Muscle layer of duodenum (tissue), 2 donors: ENCODE data around the gene TBCCD1.
"Not testable (repeated sequence)": the region's sequence is repeated elsewhere in the genome, so short reads cannot be mapped to it uniquely, and the experiment has no call there.

Experiments
- H3K27ac ChIP-seq: one replicate; pipeline ENCODE4 v1.7.0; 2013; ENCODE audit warnings: mild to moderate bottlenecking, low read length
- H3K27me3 ChIP-seq: one replicate; pipeline ENCODE4 v1.7.0; 2013; ENCODE audit warnings: low read depth, mild to moderate bottlenecking, control low read depth, low read length
- H3K36me3 ChIP-seq, 2 donors: one replicate each; pipeline ENCODE4 v1.7.0; 2013; ENCODE audit warnings: low read length in 2 of 2, control low read depth in 1 of 2, mild to moderate bottlenecking in 1 of 2; ENCODE audit not compliant: insufficient read depth in 2 of 2, control insufficient read depth in 1 of 2
- H3K4me1 ChIP-seq, 2 donors: one replicate each; pipeline ENCODE4 v1.7.0; 2013; ENCODE audit warnings: low read length in 2 of 2, mild to moderate bottlenecking in 2 of 2, control low read depth in 1 of 2, moderate library complexity in 1 of 2; ENCODE audit not compliant: insufficient read depth in 2 of 2, control insufficient read depth in 1 of 2
- H3K4me3 ChIP-seq, 2 donors: one replicate each; pipeline ENCODE4 v1.7.0; 2013; ENCODE audit warnings: low read length in 2 of 2, low read depth in 1 of 2, mild to moderate bottlenecking in 1 of 2
- H3K9me3 ChIP-seq, 2 donors: one replicate each; pipeline ENCODE4 v1.7.0; 2013; ENCODE audit warnings: low read length in 2 of 2, control low read depth in 1 of 2, mild to moderate bottlenecking in 1 of 2; ENCODE audit not compliant: control insufficient read depth in 1 of 2
- donor health status: healthy.

TBCCD1 gene

GRCh38 chr3:186502138-186502948 lies 64.8 kb downstream of the TBCCD1 start:
- H3K4me3 ChIP-seq: peak overlapping the region in 1 of 2 donors; percentile 2
- no peaks in the 10 kb centered on the region for H3K27me3 ChIP-seq
- H3K4me1 ChIP-seq: no peaks in the 10 kb centered on the region
- no peaks in the 10 kb centered on the region for H3K36me3 ChIP-seq
- no peak overlapping the region for H3K27ac ChIP-seq
- no peaks in the 10 kb centered on the region for H3K9me3 ChIP-seq

DNA sequence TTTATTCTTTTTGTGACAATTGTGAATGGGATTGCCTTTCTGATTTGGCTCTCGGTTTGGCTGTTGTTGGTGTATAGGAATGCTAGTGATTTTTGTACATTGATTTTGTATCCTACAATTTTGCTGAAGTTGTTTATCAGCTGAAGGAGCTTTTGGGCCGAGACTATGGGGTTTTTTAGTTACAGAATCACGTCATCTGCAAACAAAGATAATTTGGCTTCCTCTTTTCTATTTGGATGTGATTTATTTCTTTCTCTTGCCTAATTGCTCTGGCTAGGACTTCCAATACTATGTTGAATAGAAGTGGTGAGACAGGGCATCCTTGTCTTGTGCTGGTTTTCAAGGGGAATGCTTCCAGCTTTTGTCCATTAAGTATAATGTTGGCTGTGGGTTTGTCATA lies 67.2 kb downstream of the TBCCD1 start:
- not testable (repeated sequence) for H3K27ac ChIP-seq, H3K4me3 ChIP-seq, H3K27me3 ChIP-seq, H3K36me3 ChIP-seq, H3K4me1 ChIP-seq, H3K9me3 ChIP-seq

DNA sequence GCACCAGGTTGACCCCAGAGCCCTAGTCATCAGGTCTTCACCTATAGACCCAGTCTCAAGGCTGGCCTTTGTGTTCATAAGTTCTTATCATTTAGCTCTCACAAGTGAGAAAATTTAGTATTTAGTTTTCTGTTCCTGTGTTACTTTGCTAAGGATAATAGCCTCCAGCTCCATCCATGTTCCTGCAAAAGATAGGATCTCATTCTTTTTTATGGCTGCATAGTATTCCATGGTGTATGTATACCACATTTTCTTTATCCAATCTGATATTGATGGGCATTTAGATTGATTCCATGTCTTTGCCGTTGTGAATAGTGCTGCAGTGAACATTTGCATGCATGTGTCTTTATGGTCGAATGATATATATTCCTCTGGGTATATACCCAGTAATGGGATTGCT lies 69.1 kb downstream of the TBCCD1 start:
- not testable (repeated sequence) for H3K9me3 ChIP-seq, H3K27me3 ChIP-seq, H3K36me3 ChIP-seq, H3K4me3 ChIP-seq, H3K4me1 ChIP-seq, H3K27ac ChIP-seq

GRCh38 chr3:186497608-186498007 lies 69.5 kb downstream of the TBCCD1 start:
- Histone ChIP-seq H3K9me3 (no peaks in the 10 kb centered on the region), H3K27ac (no peak overlapping the region), H3K36me3 (no peaks in the 10 kb centered on the region), H3K27me3 (no peaks in the 10 kb centered on the region), H3K4me3 (no peak overlapping the region), H3K4me1 (peaks cover 0 to 4% of the 10 kb centered on the region in 2 donors)

DNA sequence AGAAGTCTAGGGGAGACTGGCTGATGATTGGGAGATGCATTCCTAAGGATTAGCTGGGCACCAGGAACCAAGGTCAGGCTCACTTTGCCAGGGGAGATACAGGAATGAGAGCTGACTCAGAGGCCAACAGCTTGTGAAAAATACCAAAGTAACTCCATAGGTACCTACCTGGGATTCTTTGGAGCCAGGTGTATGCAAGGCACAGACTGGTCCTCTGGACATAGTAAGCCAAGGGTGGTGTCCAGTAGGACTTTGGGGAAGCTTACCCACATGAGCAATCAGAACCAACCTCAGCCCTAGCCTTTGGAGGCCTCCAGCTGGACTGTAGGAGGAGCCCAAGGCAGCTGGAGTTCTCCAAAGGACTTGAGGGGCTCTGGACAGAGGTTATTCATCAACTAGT lies 70.5 kb downstream of the TBCCD1 start:
- H3K9me3 ChIP-seq: no peaks in the 10 kb centered on the region
- H3K4me3 ChIP-seq: no peak overlapping the region
- no peaks in the 10 kb centered on the region for H3K36me3 ChIP-seq
- no peak overlapping the region for H3K27ac ChIP-seq
- H3K27me3 ChIP-seq: no peaks in the 10 kb centered on the region
- H3K4me1 ChIP-seq: peaks cover 0 to 4% of the 10 kb centered on the region in 2 donors
